ENCODE measurements around the gene UPB1.

The UPB1 gene

GRCh38 chr22:24565077-24565476 is 69.9 kb downstream of the UPB1 start:
- DNase-seq (ENCODE audit: low read depth), result no peak

GRCh38 chr22:24566899-24567511 is 71.9 kb downstream of the UPB1 start:
- DNase-seq (ENCODE audit: low read depth), result no peak

- DNase-seq (ENCODE audit: low read depth), result no peak
Observed at GRCh38 chr22:24567668-24568067, 72.5 kb downstream of the UPB1 start.

DNA sequence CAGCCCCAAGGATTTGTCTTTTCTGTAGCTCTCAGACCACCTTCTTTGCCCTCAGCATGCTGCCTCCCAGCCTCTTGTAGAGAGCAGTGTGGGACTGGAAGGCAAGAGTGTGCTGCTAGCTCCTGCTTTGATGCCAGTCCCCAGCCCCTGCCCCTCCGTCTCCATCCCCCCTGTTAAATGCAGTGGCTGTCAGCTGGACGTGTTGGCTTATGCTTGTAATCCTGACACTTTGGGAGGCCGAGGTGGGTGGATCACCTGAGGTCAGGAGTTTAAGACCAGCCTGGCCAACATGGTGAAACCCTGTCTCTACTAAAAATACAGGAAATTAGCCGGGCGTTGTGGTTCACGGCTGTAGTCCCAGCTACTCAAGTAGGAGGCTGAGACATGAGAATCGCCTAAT is 76.1 kb downstream of the UPB1 start:
- DNase-seq (ENCODE audit: low read depth), result no peak

- no peak for DNase-seq (ENCODE audit: low read depth)
Observed at GRCh38 chr22:24576778-24577177, 81.6 kb downstream of the UPB1 start.
